Liver (tissue), 3 donors: ENCODE data around the gene ROMO1.

Experiments
- EGR1 ChIP-seq, 2 donors: IDR thresholded peaks; 2 replicates each; pipeline ENCODE4 v1.6.1; 2016 to 2018; ENCODE audit warnings: antibody characterized with exemption in 2 of 2, low read depth in 2 of 2
- FOXA1 ChIP-seq: IDR thresholded peaks from 2 replicates; pipeline ENCODE4 v1.6.1; 2016; ENCODE audit warnings: antibody characterized with exemption
- JUND ChIP-seq, 2 donors: IDR thresholded peaks; 2 replicates each; pipeline ENCODE4 v1.6.1; 2016; ENCODE audit warnings: antibody characterized with exemption in 2 of 2
- NR2F2 ChIP-seq: IDR thresholded peaks from 2 replicates; pipeline ENCODE4 v1.6.1; 2016; ENCODE audit warnings: antibody characterized with exemption
- SP1 ChIP-seq: IDR thresholded peaks from 2 replicates; pipeline ENCODE4 v1.6.1; 2018; ENCODE audit warnings: antibody characterized with exemption, mild to moderate bottlenecking
- TAF1 ChIP-seq: conservative IDR thresholded peaks from 2 replicates; pipeline ENCODE4 v1.6.1; 2016; ENCODE audit warnings: antibody characterized with exemption, mild to moderate bottlenecking
- YY1 ChIP-seq: IDR thresholded peaks from 2 replicates; pipeline ENCODE4 v1.6.1; 2016; ENCODE audit warnings: antibody characterized with exemption, mild to moderate bottlenecking
- TF ChIP-seq, protein P1 (sequence below): fragments of 150-350 bp; IDR thresholded peaks from 2 replicates; pipeline ENCODE4 v1.5.1; 2017; ENCODE audit warnings: improper control_type of control experiment, low read depth, low read length; ENCODE audit not compliant: missing input control
- TF ChIP-seq, protein P2 (sequence below): IDR thresholded peaks from 2 replicates; pipeline ENCODE4 v1.6.1; 2016; ENCODE audit warnings: antibody characterized with exemption, mild to moderate bottlenecking
- TF ChIP-seq, protein P3 (sequence below): IDR thresholded peaks from 2 replicates; pipeline ENCODE4 v1.6.1; 2016; ENCODE audit warnings: antibody characterized with exemption
- TF ChIP-seq, protein P4 (sequence below): IDR thresholded peaks from 2 replicates; pipeline ENCODE4 v1.6.1; 2016; ENCODE audit warnings: antibody characterized with exemption
- donor health status: healthy.
- donor health status: healthy.

DNA sequence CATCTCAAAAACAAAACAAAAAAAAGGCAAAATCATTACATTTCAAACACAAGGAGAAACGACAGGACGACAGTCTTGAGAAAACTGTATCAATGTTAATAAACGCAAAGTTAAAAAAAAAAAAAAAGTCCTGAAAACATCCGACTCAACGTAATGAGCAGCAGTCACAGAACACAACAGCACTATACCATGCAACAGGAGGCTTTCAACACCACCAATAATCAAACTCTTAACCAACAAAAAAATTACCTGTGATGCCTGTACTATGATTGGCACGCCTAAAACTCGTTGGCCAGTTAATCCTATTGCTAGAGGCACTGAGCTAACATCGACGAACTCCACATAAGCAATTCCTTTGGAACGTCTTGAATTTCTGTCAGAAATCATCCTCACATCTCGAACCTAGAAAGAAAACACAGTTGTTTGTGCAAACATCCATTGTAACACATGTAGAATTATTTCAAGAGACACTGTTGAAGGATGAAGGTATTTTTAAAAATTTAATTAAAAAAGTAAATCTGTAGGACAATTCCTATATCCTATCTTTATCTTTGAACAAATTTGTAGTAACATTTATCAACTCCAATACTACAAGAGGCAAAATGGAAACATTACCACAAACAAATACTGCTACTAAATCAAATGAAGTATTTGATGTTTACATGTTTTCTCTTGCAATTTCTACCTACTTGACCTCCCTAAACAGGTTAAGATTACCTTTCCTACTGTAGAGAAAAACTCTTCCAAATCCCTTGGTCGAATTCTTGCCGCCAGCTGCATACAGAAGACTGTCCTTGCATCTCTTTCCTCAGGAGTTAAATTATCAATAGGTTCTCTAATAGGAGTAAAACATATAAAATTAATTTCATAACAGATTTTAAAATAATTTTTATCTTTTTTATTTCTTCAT, 25.4 kb downstream of the ROMO1 start:
- TF ChIP-seq TAF1 = no peak
- no peak for TF ChIP-seq EGR1 (IDR thresholded peaks at IDR 0.05; ENCODE audit: low read depth in 2 of 2)
- TF ChIP-seq, protein P1, sequence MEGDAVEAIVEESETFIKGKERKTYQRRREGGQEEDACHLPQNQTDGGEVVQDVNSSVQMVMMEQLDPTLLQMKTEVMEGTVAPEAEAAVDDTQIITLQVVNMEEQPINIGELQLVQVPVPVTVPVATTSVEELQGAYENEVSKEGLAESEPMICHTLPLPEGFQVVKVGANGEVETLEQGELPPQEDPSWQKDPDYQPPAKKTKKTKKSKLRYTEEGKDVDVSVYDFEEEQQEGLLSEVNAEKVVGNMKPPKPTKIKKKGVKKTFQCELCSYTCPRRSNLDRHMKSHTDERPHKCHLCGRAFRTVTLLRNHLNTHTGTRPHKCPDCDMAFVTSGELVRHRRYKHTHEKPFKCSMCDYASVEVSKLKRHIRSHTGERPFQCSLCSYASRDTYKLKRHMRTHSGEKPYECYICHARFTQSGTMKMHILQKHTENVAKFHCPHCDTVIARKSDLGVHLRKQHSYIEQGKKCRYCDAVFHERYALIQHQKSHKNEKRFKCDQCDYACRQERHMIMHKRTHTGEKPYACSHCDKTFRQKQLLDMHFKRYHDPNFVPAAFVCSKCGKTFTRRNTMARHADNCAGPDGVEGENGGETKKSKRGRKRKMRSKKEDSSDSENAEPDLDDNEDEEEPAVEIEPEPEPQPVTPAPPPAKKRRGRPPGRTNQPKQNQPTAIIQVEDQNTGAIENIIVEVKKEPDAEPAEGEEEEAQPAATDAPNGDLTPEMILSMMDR = no peak
- TF ChIP-seq, protein P2, sequence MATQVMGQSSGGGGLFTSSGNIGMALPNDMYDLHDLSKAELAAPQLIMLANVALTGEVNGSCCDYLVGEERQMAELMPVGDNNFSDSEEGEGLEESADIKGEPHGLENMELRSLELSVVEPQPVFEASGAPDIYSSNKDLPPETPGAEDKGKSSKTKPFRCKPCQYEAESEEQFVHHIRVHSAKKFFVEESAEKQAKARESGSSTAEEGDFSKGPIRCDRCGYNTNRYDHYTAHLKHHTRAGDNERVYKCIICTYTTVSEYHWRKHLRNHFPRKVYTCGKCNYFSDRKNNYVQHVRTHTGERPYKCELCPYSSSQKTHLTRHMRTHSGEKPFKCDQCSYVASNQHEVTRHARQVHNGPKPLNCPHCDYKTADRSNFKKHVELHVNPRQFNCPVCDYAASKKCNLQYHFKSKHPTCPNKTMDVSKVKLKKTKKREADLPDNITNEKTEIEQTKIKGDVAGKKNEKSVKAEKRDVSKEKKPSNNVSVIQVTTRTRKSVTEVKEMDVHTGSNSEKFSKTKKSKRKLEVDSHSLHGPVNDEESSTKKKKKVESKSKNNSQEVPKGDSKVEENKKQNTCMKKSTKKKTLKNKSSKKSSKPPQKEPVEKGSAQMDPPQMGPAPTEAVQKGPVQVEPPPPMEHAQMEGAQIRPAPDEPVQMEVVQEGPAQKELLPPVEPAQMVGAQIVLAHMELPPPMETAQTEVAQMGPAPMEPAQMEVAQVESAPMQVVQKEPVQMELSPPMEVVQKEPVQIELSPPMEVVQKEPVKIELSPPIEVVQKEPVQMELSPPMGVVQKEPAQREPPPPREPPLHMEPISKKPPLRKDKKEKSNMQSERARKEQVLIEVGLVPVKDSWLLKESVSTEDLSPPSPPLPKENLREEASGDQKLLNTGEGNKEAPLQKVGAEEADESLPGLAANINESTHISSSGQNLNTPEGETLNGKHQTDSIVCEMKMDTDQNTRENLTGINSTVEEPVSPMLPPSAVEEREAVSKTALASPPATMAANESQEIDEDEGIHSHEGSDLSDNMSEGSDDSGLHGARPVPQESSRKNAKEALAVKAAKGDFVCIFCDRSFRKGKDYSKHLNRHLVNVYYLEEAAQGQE = no peak
- TF ChIP-seq SP1 = no peak
- TF ChIP-seq NR2F2 = no peak
- TF ChIP-seq, protein P3, sequence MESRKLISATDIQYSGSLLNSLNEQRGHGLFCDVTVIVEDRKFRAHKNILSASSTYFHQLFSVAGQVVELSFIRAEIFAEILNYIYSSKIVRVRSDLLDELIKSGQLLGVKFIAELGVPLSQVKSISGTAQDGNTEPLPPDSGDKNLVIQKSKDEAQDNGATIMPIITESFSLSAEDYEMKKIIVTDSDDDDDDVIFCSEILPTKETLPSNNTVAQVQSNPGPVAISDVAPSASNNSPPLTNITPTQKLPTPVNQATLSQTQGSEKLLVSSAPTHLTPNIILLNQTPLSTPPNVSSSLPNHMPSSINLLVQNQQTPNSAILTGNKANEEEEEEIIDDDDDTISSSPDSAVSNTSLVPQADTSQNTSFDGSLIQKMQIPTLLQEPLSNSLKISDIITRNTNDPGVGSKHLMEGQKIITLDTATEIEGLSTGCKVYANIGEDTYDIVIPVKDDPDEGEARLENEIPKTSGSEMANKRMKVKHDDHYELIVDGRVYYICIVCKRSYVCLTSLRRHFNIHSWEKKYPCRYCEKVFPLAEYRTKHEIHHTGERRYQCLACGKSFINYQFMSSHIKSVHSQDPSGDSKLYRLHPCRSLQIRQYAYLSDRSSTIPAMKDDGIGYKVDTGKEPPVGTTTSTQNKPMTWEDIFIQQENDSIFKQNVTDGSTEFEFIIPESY = no peak
- TF ChIP-seq JUND (IDR thresholded peaks at IDR 0.05) = no peak
- no peak for TF ChIP-seq FOXA1
- TF ChIP-seq, protein P4, sequence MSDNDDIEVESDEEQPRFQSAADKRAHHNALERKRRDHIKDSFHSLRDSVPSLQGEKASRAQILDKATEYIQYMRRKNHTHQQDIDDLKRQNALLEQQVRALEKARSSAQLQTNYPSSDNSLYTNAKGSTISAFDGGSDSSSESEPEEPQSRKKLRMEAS = no peak
- no peak for TF ChIP-seq YY1
